HG03175 (cell line): ENCODE results near the gene APOC3.

Experiments
- ATAC-seq: cut with Tn5 transposase; IDR thresholded peaks from one replicate; pipeline ENCODE4 v1.9.1; 2021; ENCODE audit warnings: mild to moderate bottlenecking, moderate library complexity; ENCODE audit not compliant: unreplicated experiment

APOC3 gene

DNA sequence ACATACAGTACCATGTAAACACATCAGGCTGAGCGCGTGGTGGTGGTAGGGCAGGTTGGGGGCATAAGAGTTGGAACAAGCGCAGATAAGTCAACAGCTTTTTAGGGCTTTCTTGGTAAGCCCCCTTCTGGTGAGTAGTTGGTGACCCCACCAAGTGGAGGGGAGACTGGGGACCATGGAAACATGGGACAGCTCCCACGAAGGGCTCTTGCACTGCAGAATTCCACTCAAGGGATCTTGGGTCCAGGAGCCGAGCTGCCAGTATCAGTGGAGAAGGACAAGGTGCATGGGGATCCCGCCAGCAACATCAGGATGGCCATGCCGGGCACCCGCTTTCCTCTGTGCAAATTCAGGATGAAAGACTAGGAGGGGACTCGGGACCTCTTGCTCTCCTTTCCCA lies 14.0 kb downstream of the APOC3 start:
- no peak for ATAC-seq

DNA sequence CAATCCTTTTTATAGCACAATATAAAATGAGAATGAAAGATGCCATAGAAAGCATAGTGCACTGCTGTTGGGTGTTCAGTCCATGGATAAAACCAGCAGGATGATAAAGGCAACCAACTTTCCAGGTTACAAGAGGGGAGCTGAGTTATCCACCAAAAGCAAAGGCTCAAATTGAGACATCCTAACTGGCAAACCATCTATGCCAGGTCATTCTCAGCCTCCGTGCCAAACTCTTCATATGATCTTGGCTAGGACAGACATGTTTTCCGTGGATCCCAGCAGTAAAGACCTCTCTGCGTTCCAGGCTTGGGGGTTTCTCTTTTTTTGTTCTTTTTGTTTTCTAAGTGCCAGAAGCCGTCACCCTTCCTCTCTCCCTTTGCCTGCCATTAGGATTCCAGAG lies 15.0 kb downstream of the APOC3 start:
- no peak for ATAC-seq

DNA sequence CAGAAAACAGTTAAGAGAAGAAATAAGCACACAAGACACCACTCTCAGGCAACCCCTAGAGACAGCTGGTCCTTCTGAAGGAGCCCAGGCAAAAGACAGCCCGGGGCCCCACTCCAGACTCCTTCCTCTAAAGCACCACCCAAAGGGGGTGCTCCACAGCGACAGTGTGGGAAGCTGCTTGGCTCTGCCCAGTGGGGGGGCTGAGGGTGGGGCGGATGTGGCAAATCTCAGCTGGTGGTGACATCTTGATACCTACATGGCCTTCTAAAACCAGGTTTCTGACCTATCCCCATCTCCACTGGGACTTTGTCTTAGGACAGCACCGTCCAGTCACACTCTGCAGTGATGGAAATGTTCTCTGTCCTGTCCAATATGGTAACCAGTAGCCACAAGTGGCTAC lies 17.9 kb downstream of the APOC3 start:
- ATAC-seq = no peak

DNA sequence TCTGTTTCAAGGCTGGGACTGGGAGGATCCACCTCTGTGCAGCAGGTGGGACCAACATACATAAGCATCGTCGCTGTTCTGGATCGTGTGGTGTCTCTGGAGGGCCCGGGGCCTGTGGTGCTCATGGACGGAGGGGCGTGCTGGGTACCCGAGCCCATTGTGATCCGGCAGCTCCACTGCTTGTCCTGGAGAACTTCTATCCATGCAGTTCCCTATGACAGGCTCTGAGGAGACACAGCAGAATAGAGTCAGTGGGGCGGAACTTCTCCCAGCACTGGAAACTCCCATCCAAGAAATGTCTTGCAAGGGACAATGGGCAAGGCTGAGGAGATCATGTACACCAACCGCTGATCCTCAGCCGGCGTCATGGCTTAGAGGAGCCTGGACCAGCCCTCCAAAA lies 19.4 kb downstream of the APOC3 start:
- no peak for ATAC-seq

DNA sequence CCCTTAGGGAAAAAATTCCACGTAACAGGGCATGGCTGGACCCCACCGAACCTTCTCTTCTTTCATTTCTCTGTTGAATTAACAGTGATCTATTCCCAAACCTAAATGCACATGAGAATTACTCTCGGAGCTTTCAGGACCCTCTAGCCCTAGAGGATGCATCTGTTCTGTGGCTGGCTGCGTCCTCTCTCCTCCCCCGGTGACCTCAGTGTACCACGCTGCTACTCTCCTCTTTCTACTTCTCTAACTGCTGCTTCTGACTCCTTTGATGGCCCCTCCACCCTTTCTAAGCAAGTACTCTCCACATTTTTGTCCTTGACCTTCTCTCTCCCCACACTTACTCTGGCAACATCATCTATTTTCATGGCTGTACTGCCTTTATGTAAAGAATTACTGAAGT lies 19.8 kb downstream of the APOC3 start:
- no peak for ATAC-seq

DNA sequence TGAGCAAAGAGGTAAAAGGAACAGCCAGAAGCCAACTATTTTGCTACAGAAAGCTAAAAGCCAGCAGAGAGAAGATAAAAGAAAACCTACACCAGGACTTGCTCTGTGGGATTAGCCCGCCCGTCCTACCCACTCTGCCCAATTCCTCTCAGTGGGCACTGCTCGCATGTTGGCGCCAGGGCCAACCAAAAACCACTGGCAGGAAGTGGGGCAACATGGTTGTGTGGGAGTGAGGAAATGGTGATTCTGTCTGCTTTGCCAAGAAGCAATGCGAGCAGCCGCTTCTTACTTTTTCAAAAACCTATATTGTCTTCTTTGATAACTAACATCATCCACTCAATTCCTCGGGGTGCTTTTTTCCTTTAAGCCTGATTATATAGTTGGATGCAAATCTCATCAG lies 21.9 kb downstream of the APOC3 start:
- ATAC-seq = no peak

DNA sequence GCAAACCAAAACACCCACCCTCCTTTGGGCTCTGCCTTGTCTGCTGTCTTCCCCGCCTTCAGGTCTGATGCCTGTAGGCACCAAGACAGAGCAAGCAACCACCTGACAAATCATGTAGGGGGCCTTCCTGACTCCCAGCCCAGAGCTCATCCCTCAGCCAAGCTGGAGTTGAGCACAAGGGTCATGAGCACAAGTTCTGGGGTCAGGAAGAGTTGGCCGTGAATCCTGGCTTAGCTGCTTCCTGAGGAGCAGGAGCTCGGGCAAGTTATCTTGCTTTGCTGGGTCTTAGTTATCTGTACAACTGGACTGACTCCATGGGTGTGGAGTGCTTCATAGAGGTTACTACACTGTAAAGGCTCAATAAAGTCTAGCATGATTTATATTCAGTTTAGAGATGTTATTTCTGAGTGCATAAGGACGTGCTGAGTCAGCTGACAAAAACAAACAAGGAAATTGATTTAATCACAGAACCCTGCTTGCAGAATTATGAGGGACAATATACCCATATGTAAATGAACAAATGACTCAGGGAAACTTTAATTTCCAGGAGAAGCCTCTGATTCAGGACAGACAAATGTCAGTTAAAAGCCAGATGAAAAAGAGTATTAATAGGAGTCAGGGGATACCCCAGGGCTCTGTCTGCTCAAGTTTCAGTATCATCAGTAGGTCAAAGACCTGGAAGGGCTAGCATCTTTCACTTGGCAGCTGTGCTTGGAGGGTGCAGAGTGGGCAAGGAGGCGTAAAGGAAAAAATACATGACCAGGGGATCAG lies 22.7 kb downstream of the APOC3 start:
- no peak for ATAC-seq

DNA sequence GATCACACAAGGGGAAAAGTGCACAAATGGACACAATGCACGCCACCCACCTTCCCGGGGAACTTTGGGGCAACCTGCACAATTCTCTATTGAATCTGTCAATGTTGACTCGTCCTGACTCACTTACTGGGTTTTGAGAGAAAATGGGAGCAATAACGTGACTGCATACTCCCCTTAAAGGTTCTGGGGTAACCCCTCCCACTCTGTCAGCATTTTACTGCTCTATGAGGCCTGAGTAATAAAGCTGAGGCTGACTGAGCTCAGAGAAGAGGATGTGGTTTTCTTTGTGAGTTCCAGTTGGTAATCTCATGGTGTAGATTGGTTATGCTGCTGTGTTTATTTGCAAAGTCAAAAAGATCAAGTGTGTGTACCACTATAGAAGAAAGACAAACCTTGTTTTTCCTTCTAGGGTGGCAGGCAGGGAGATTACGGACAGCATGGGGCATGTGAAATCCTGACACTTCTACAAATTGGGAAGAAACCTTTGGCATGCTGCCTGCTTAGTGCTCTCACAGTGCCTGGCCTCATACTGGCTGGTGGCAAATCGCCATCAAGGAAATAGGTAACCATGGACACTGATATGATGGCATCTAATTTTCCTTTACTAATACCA lies 23.9 kb downstream of the APOC3 start:
- peak; percentile 94 for ATAC-seq

DNA sequence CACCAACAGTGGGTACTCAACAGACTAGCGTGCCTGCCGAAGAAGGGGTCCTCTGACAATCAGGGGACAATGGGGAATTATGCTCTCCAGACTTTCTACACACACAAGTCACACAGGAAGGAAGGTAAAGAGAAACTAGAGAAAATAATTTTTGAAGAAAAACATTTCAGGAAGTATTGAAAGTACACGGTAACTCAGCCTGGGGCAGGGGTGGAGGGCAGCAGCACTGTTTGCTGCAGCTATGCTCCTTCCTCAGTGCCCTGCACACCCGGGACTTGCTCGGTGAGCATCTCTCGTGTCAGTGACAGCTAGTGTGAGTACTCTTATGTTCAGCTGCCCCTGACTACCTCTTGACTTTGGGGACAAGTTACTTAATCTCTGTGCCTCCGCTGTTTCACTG lies 25.7 kb downstream of the APOC3 start:
- no peak for ATAC-seq

DNA sequence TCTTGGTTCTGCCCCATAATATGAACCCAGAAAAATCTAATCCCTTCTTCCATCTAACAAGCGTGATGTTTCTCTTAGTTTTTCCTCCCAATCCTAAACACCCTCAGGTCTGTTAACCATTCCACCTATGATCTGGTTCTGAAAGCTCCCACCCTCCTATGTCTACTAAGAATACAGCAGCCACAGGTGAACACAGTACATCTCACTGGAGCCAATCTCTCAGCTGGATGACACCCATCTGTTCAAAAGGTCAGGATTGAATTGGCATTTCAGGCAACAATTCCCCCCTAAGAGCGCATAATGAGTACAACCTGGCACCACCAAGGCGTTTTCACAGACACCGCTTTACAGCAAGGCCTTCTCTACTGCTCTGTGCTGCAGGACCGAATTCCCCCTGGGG lies 26.7 kb downstream of the APOC3 start:
- ATAC-seq = no peak

DNA sequence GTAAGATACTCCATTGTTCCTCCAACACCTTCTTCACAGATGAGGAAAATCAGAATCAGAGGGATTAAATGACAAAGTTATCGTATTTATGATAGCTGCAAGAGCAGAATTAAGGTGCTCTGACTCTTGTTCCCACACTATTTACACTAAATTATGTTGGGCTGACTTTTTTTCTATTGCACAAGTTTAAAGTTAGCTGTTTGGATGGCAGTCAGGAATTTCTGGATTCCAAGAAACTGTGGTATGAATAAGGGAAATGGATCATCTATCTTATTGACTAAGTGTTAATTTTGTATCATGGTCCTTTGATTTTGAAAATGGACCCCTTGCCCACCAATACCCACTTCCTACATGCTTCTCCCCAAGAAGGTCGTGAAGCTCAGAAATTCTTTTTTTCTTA lies 27.6 kb downstream of the APOC3 start:
- no peak for ATAC-seq

DNA sequence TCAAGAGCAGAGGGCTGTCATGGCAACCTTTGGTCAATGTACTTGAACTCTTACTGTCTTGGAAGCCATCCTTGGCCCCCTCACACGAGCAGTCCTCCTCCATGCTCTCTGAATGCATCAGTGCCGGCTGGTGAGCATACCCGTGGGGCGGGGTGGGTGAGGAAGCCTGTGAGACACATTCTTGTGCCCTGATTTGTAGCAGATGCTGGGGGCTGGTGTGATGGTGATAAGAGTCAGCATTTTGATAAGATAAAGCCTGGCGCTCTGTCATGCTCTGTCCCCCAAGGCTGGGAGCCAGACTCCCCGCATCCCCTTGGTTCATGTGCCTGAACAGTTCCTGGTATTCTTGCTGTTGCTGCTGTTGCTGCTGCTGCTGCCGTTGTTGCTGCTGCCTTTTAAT lies 28.2 kb downstream of the APOC3 start:
- ATAC-seq = no peak

DNA sequence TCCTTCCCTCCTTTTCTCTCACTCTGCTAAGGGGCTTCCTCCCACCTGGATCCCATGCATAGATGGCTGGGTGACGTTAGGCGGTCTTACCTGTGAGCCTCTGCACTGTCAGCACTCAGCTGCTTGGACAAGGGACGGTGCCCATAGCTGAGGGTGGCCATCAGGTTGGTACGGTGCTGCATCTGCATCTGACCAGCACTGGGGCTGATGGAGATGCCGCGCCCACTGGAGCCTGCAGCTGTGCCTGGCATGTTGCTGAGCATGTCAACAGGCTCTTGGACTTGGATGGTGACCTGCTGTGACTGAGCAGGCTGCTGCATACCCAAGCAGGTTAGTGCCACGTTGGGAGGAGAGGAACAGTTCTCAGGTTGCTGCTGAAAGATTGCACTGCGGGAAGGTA lies 29.5 kb downstream of the APOC3 start:
- no peak for ATAC-seq

DNA sequence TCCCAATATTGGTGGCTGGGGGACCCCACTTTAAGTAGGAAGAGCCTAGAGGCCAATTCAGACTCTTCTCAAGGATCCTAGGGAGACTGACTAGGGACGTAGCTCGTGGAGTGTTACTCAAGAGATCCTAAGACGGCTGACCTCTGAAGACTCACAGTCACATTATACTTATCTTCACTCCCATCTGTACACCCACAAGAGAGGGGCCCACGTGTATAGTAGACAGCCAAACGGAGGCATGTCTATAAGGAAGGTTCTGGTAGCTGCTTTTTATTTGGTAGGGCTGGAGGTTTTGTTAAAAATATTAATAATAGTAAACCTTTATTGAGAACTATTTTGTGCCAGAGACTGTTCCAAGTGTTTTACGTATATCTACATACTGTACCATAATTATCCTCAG lies 30.6 kb downstream of the APOC3 start:
- no peak for ATAC-seq

DNA sequence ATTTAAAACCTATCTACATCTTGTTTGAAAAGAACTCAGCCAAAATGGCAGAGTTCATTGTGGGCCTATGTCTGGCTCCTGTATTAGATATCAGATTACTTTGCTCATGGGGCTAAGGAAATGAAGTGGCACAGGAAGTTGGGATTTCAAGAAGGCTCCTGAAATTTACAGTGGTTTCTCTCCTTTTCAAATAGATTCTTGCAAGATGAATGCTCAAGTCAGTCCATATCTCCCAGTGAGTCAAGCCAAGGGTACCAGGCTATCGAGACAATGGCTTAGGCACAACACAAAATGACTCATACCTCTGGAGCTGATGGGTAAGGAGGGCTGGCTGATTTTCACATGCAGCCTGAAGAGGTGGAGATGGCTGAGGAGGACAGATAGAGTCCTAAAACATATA lies 31.8 kb downstream of the APOC3 start:
- ATAC-seq = no peak

DNA sequence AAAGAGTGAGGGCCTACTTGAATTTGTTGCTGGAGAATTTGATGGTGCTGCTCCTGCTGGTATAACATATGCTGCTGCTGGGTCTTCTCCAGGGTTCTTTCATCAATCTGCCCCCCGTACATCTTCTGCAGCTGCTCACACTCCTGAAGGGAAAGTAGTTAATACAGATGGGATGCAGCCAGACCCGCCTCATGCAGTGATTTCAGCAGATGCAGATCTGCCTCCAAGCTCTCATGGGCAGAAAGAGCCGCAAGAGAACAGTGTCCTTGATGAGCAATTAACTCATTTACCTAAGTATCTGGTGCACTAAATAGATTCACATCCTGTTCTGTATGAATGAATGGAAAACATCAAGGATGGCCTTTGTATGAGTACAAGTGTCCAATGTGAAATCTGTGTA lies 32.5 kb downstream of the APOC3 start:
- ATAC-seq = no peak

DNA sequence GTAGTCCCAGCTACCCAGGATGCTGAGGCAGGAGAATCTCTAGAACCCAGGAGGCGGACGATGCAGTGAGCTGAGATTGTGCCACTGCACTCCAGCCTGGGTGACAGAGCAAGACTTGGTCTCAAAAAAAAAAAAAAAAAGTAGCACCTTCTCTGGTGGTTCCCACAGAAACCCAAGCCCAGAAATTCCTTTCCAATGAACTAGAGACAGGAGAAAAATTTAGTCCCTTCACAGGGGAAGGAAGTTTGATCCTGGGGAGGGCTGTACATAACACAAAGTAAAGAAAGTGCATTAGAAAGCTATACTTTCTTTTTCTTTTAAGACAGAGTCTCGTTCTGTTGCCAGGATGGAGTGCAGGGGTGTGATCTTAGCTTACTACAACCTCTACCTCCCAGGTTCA lies 33.2 kb downstream of the APOC3 start:
- ATAC-seq = no peak

DNA sequence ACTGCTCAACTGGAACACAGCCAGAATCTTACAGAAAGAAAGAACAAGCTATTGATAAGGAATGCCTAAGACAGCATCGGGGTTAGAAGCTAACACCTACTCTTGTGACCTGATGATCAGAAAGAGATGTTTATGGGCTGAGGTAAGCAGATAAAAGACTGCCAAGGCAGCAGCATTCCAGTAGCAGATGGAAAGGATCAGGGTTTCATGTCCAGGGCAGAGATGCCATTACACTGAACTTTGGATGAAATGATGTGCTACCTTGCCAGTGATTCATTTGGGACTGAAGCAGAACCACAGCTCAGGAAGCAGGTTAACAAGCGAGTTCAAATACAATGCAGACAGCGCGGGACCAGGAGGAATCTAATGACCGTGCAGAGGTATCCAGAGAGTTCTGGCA lies 34.8 kb downstream of the APOC3 start:
- ATAC-seq = no peak

DNA sequence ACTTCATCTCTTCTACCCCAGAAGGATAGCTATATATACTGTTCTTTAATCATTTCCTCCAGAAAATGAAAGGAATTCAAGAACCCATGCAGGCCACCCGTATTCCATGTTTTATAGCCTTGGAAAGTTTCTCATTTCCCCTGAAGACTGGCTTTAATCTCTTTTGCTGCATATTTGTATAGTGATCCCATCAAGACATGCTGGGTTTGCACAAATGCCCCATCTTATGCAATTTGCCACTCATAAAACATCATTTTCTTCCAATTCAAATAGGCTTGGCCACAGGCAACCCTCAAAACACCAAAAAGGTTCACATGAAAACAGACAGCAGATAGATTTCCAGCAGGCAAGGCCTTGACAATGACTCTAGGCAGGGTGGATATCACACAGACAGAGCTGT lies 36.0 kb downstream of the APOC3 start:
- no peak for ATAC-seq

DNA sequence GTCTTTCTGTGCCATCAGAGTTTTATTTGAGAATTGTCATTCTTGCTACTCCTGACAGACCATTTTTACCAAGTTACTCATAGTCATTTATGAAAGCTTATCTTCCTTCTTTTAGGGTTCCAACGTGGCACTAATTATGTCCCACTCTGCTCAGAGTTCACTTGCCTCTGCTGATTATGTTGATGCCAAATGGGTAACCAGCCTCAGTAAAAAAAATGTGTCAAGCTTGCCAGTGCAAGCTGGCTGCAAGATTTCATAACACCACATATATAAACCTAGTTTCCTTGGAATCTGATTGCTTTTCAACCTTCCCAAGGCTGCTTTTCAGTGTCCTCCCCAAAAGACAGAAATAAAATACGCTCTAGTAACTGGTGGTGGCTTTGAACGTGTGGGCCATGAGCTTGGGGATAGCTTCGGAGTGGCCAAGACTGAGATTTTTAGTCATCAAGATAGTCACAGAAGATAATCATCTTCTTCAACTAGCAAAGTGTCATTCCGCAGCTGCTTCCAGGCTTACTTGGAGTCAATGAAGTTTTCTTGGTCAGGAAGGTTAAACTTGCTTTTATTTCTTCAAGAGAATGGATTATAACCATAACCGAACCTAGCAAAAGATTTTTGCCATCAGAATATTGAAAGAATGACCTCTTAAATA lies 37.2 kb downstream of the APOC3 start:
- no peak for ATAC-seq

DNA sequence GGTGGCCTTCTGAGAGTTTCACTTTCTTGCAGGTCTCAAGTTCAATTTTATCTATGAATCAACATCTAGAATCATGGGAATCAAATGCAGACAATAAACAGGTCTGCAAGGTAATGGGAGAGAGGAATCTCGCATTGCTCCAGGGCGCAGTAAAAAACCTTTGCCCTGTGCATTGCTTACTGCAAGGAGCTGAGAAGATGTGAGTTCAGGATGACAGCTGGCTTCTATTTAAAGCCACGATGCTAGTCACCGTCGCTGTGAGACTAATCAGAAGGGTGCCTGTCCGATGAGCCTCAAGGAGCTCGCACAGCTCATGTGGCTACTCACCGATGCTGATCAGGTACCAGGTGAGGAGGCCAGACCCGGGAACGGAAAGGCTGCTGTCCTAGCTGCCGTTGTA lies 37.9 kb downstream of the APOC3 start:
- ATAC-seq = no peak

DNA sequence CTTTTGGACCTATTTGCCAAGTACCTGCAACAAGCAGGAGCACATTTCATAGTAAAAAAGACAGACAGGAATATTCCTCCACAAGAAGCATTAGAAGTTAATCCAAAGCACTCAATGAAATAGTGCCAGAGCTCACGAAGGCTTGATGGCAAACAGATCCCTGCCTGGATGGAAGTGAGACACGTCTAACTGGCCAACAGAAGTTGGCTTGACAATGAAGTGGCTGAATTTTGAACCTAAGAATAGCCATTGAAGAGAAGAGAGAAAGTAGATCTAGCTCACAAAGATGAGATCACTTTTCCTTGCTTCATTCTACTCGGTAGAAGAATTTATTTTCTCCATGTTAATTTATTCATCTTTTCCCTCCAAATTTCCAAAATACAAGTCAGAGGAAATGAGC lies 38.4 kb downstream of the APOC3 start:
- no peak for ATAC-seq
